Endothelial cell (in vitro differentiated cells): ENCODE results near the gene SLC5A9. TPM values are rescaled to one million over a fixed set of nuclear protein-coding genes. Genes with fewer than 3 reads are reported as not detected.

Experiments used
- DNase-seq: peaks from one replicate; pipeline ENCODE4 v3.0.0; 2021; ENCODE audit warnings: low spot score
- H3K27ac Mint-ChIP-seq: one replicate; pipeline ENCODE4 v1.8.0; 2021; ENCODE audit warnings: mixed read lengths, inconsistent platforms; ENCODE audit not compliant: unreplicated experiment
- H3K27me3 Mint-ChIP-seq: one replicate; pipeline ENCODE4 v1.8.0; 2021; ENCODE audit warnings: mild to moderate bottlenecking, moderate library complexity, mixed read lengths, inconsistent platforms; ENCODE audit not compliant: unreplicated experiment
- H3K36me3 Mint-ChIP-seq: one replicate; pipeline ENCODE4 v1.8.0; 2021; ENCODE audit warnings: mild to moderate bottlenecking, low read depth, mixed read lengths, inconsistent platforms; ENCODE audit not compliant: unreplicated experiment
- H3K4me1 Mint-ChIP-seq: one replicate; pipeline ENCODE4 v1.8.0; 2021; ENCODE audit warnings: mild to moderate bottlenecking, mixed read lengths, inconsistent platforms; ENCODE audit not compliant: unreplicated experiment
- H3K4me3 Mint-ChIP-seq: one replicate; pipeline ENCODE4 v1.8.0; 2021; ENCODE audit warnings: mild to moderate bottlenecking, mixed read lengths, inconsistent platforms; ENCODE audit not compliant: unreplicated experiment
- H3K9me3 Mint-ChIP-seq: one replicate; pipeline ENCODE4 v1.8.0; 2021; ENCODE audit warnings: mixed read lengths, inconsistent platforms; ENCODE audit not compliant: unreplicated experiment
- CTCF ChIP-seq: fragments of 200-600 bp; sonication (generic); IDR thresholded peaks from one replicate; pipeline ENCODE4 v1.5.0; 2021; ENCODE audit warnings: antibody characterized with exemption; ENCODE audit not compliant: unreplicated experiment
- total RNA-seq: library from RNA; stranded (reverse); fragmentation: NEBNext Ultra II Directional; extraction: Animal tissue kit (Norgen Biotek cat#: 25700); gene quantifications from one replicate; pipeline ENCODE4 v1.2.1, GENCODE V29; 2021; ENCODE audit not compliant: unreplicated experiment

SLC5A9 gene
- total RNA-seq, 1 donor from 2014 or later: 1.1 TPM

GRCh38 chr1:48245106-48245505, 22.6 kb downstream of the SLC5A9 start:
- H3K36me3 Mint-ChIP-seq: peaks cover 19% of the 10 kb centered on the region
- DNase-seq: no peak
- peaks cover 56% of the 10 kb centered on the region for H3K4me1 Mint-ChIP-seq
- no peak overlapping the region for H3K4me3 Mint-ChIP-seq
- H3K9me3 Mint-ChIP-seq: no peaks in the 10 kb centered on the region
- peak overlapping the region; percentile 99 for H3K27ac Mint-ChIP-seq
- peaks cover 3% of the 10 kb centered on the region for H3K27me3 Mint-ChIP-seq
- no peak for TF ChIP-seq CTCF

- DNase-seq: no peak
- peaks cover 3% of the 10 kb centered on the region for H3K27me3 Mint-ChIP-seq
- H3K4me3 Mint-ChIP-seq: no peak overlapping the region
- no peaks in the 10 kb centered on the region for H3K9me3 Mint-ChIP-seq
- peaks cover 19% of the 10 kb centered on the region for H3K36me3 Mint-ChIP-seq
- peaks cover 50% of the 10 kb centered on the region for H3K4me1 Mint-ChIP-seq
- no peak overlapping the region for H3K27ac Mint-ChIP-seq
- no peak for TF ChIP-seq CTCF
Measured at GRCh38 chr1:48246727-48247126, 24.2 kb downstream of the SLC5A9 start.

GRCh38 chr1:48248356-48248755, 25.8 kb downstream of the SLC5A9 start:
- Mint-ChIP-seq H3K27ac (no peak overlapping the region), H3K36me3 (peaks cover 19% of the 10 kb centered on the region), H3K27me3 (peaks cover 3% of the 10 kb centered on the region), H3K9me3 (no peaks in the 10 kb centered on the region), H3K4me3 (no peak overlapping the region), H3K4me1 (peaks cover 49% of the 10 kb centered on the region)
- DNase-seq: no peak
- TF ChIP-seq CTCF: no peak

- H3K9me3 Mint-ChIP-seq: no peaks in the 10 kb centered on the region
- H3K27ac Mint-ChIP-seq: no peak overlapping the region
- H3K36me3 Mint-ChIP-seq: peaks cover 19% of the 10 kb centered on the region
- no peak for TF ChIP-seq CTCF
- no peak for DNase-seq
- peaks cover 3% of the 10 kb centered on the region for H3K27me3 Mint-ChIP-seq
- peaks cover 43% of the 10 kb centered on the region for H3K4me1 Mint-ChIP-seq
- H3K4me3 Mint-ChIP-seq: no peak overlapping the region
Measured at GRCh38 chr1:48249868-48250267, 27.4 kb downstream of the SLC5A9 start.

- Mint-ChIP-seq H3K27me3 (peaks cover 3% of the 10 kb centered on the region), H3K27ac (no peak overlapping the region)
- no peak for TF ChIP-seq CTCF
Measured at GRCh38 chr1:48250572-48250971, 28.1 kb downstream of the SLC5A9 start.

More at GRCh38 chr1:48250572-48250971, 28.1 kb downstream of the SLC5A9 start:
- H3K4me3 Mint-ChIP-seq: no peak overlapping the region
- no peak for DNase-seq
- H3K4me1 Mint-ChIP-seq: peaks cover 36% of the 10 kb centered on the region
- peaks cover 19% of the 10 kb centered on the region for H3K36me3 Mint-ChIP-seq
- H3K9me3 Mint-ChIP-seq: no peaks in the 10 kb centered on the region
